Colon (tissue), 2 donors: ENCODE data around the gene SBF2.

Experiments
- FAIRE-seq: peaks from 2 replicates; lab custom pipeline; 2012; peaks lifted over from hg19 to GRCh38; lab: Jason Lieb, UNC
- donor health status: control.
- donor health status: control.

Gene SBF2

GRCh38 chr11:10293423-10294289 lies at the start of gene SBF2:
SBF2 (minus strand) TSS chr11:10294219; CDS start chr11:10294069, 150 bp downstream.
- no peak for FAIRE-seq

- FAIRE-seq: no peak
Measured at GRCh38 chr11:10338287-10338686, 44.3 kb upstream of the SBF2 start.

GRCh38 chr11:10333490-10333889 lies 39.5 kb upstream of the SBF2 start:
- FAIRE-seq: no peak

- no peak for FAIRE-seq
Measured at GRCh38 chr11:10331548-10332289, 37.7 kb upstream of the SBF2 start.

GRCh38 chr11:10329935-10330334 lies 35.9 kb upstream of the SBF2 start:
- peak; percentile 28 for FAIRE-seq

GRCh38 chr11:10329356-10329755 lies 35.3 kb upstream of the SBF2 start:
- FAIRE-seq: no peak

GRCh38 chr11:10328314-10329098 lies 34.5 kb upstream of the SBF2 start:
- no peak for FAIRE-seq

- FAIRE-seq: no peak
Measured at GRCh38 chr11:10327254-10327653, 33.2 kb upstream of the SBF2 start.

GRCh38 chr11:10326012-10326964 lies 32.3 kb upstream of the SBF2 start:
- FAIRE-seq: no peak

- FAIRE-seq: no peak
Measured at GRCh38 chr11:10325277-10326011, 31.4 kb upstream of the SBF2 start.

GRCh38 chr11:10324474-10324873 lies 30.5 kb upstream of the SBF2 start:
- no peak for FAIRE-seq

GRCh38 chr11:10323793-10324170 lies 29.8 kb upstream of the SBF2 start:
- no peak for FAIRE-seq

GRCh38 chr11:10322830-10323792 lies 29.1 kb upstream of the SBF2 start:
- FAIRE-seq: peak; percentile 75

- no peak for FAIRE-seq
Measured at GRCh38 chr11:10322401-10322800, 28.4 kb upstream of the SBF2 start.

GRCh38 chr11:10320736-10321465 lies 26.9 kb upstream of the SBF2 start:
- no peak for FAIRE-seq

GRCh38 chr11:10319702-10320558 lies 25.9 kb upstream of the SBF2 start:
- no peak for FAIRE-seq

GRCh38 chr11:10318527-10318802 lies 24.4 kb upstream of the SBF2 start:
- no peak for FAIRE-seq
